Activated CD8-positive, alpha-beta T cell treated with anti-CD3 and anti-CD28 coated beads, Interleukin-2, amount 10 ng/mL, durations not matched to agents 7 days and 5 days (primary cell): ENCODE data around the gene CDYL2. TPM values are rescaled to one million over a fixed set of nuclear protein-coding genes. Genes with fewer than 3 reads are reported as not detected.

Experiments
- ATAC-seq: fragments of 150-1000 bp; cut with Tn5 transposase; one replicate; pipeline ENCODE4 v1.10.0; 2021; ENCODE audit warnings: moderate library complexity
- CTCF ChIA-PET: fragments of 350-600 bp; sonication (Branson Sonifier 250); formaldehyde crosslinking; loops from one replicate; lab custom pipeline; 2021; ENCODE audit warnings: antibody characterized with exemption; lab: Charles Lee
- POLR2A ChIA-PET: fragments of 350-600 bp; sonication (Branson Sonifier 250); formaldehyde crosslinking; loops from one replicate; lab custom pipeline; 2021; ENCODE audit warnings: antibody characterized with exemption; lab: Charles Lee
- DNase-seq: peaks from one replicate; pipeline ENCODE4 v3.0.0-alpha.2; 2020
- H3K27ac Mint-ChIP-seq: one replicate; pipeline ENCODE4 v1.8.0; 2021; ENCODE audit warnings: mild to moderate bottlenecking, mixed read lengths
- H3K27me3 Mint-ChIP-seq: one replicate; pipeline ENCODE4 v1.8.0; 2021; ENCODE audit warnings: low read depth, mixed read lengths
- H3K36me3 Mint-ChIP-seq: one replicate; pipeline ENCODE4 v1.8.0; 2021; ENCODE audit warnings: low read depth, mixed read lengths
- H3K4me1 Mint-ChIP-seq: one replicate; pipeline ENCODE4 v1.8.0; 2021; ENCODE audit warnings: low read depth, mixed read lengths
- H3K4me3 Mint-ChIP-seq: one replicate; pipeline ENCODE4 v1.8.0; 2021; ENCODE audit warnings: mild to moderate bottlenecking, mixed read lengths
- H3K9me3 Mint-ChIP-seq: one replicate; pipeline ENCODE4 v1.8.0; 2022; ENCODE audit warnings: mixed read lengths; ENCODE audit not compliant: insufficient read depth
- total RNA-seq, 2 experiments: library from RNA; stranded (reverse); gene quantifications; one replicate each; pipeline ENCODE4 v1.2.3, GENCODE V29; 2021

Gene CDYL2
- total RNA-seq, 2 experiments from 2014 or later, result 15.5 to 16.5 TPM

DNA sequence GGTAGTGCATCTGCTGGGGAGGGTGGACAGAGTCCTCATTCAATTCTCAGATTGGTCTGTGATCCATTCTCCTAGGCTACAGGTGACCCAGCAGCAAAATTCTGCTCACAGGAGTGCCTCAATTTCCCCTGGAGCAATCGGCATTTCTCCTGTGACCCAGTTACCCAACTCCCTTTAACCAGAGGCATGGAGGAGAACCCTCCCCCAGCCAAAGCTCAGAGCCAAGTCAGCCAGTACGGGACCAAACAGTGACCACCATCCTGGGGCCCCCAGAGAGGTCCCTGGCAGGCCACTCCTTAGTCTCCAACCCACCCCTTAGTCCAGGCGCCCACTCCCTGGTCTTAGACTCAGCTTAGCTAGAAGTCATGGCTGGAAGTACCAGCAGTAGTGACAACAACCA, 188.0 kb downstream of the CDYL2 start:
- Mint-ChIP-seq H3K27me3 (no peaks in the 10 kb centered on the region), H3K4me1 (no peaks in the 10 kb centered on the region), H3K27ac (no peak overlapping the region), H3K36me3 (peaks cover 16% of the 10 kb centered on the region), H3K9me3 (peaks cover 8% of the 10 kb centered on the region), H3K4me3 (no peak overlapping the region)
- no peak for ATAC-seq
- CTCF ChIA-PET, result interaction anchor here (2.7 kb wide), 1 partner anchor 89 kb away, joined by 10 read pairs; no protein-coding TSS in a partner anchor
- POLR2A ChIA-PET, result no interaction called here
- DNase-seq, result no peak

DNA sequence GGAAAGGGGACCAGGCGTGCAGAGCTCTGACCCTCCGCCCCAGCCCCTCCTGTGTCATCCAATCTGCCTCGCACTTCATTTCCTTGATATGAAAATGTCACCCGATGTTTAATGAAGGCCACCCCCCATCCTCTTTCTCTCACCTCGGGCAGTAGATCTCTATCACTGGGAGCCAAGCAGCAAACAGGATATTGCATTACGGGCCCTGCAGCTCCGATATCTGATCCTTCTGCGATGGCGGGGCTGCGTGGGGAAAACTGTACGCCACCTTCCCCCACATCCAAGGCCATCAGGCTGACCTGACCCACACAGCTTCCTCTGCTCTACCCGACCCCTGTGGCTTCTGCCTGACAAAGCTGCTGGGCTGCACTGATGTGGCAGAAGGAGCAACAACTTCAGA, 188.7 kb downstream of the CDYL2 start:
- POLR2A ChIA-PET, result no interaction called here
- Mint-ChIP-seq H3K27me3 (no peaks in the 10 kb centered on the region), H3K4me3 (no peak overlapping the region), H3K9me3 (peaks cover 8% of the 10 kb centered on the region), H3K27ac (no peak overlapping the region), H3K36me3 (peaks cover 19% of the 10 kb centered on the region), H3K4me1 (no peaks in the 10 kb centered on the region)
- DNase-seq, result no peak
- ATAC-seq, result no peak
- CTCF ChIA-PET, result interaction anchor here (2.7 kb wide), 1 partner anchor 89 kb away, joined by 10 read pairs; no protein-coding TSS in a partner anchor

DNA sequence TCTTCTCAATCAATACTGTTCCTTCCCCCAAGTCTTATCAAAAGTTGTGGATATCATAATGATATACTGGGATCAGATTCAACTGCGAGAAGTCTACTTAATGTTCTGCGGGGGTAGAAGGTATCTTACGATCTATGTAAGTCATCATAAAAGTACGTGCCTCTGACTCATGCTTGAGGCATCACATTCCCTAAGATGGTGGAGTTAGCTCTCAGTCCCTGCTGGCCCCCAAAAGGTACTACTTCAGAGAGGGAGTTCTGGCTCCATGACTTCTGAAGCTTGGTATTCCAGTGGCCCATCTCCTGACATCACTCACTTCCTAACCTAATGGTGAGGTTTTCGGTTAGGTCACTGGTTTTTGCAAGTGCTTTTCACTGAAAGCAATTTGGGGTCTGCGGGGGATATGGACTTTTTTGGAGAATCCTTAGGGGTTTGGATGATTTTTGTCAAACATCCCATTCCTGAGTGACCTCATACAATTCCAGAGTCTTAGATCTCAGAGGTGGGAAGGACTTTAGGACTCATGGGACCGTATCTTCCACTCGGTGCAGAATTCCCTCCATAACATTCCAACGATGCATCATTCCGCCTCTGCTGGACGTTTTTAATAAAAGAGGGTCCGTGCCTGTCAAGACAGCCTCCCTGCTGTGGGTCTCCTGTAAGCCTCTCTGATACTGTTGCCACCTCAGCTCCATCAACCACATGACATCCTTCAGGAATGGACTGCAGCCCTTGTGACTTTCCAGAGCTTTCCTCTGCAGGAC, 189.3 kb downstream of the CDYL2 start:
- ATAC-seq, result no peak
- H3K27me3 Mint-ChIP-seq, result no peaks in the 10 kb centered on the region
- H3K4me1 Mint-ChIP-seq, result no peaks in the 10 kb centered on the region
- H3K36me3 Mint-ChIP-seq, result peaks cover 19% of the 10 kb centered on the region
- peaks cover 8% of the 10 kb centered on the region for H3K9me3 Mint-ChIP-seq
- CTCF ChIA-PET, result interaction anchor here (2.7 kb wide), 1 partner anchor 88 kb away, joined by 10 read pairs; no protein-coding TSS in a partner anchor
- no peak overlapping the region for H3K27ac Mint-ChIP-seq
- H3K4me3 Mint-ChIP-seq, result no peak overlapping the region
- DNase-seq, result no peak
- POLR2A ChIA-PET, result no interaction called here

DNA sequence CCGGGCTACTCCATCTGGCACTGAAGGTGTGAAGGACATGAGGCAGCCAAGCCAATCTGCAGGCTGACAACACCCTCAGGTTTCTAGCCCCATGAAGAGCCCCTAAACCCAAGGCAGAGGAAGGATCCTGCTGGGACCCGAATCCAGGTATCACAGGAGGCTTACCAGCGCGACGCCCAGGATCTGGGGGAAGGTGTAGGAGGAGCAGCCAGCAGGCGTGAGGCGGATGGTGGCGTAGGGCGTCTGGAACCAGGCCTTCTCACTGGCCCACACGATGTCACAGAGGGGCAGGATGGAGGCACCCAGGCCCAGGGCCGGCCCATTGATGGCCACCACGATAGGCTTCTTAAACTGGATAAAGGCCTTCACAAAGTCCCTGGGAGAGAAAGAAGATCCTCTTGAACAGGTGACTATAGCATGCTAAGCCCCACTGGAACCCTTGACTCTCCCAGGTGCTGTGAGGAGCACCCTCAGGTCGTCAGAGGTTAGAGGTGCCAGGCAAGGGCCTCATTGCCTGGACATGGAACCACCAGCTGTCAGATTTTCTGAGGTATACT, 191.9 kb downstream of the CDYL2 start:
- no peaks in the 10 kb centered on the region for H3K27me3 Mint-ChIP-seq
- ATAC-seq, result no peak
- CTCF ChIA-PET, result no interaction called here

DNA sequence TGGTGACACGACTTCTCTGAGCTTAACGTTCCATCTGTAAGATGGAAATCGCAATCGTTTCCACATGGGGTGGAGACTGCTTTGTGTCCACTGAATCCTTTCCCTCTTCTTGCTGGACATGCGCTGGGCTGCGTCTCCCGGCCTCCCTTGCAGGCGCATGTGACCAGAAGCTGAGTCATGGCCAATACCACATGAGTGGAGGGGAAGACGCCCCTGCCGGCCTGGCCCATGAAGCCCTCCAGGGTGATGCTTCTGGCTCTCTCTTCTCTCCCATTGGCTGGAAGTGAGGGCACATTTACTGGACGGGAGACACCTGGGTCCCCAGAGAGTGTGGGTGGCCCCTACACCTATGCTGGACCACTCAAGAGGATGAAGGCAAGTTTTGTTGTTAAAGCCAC, 192.5 kb downstream of the CDYL2 start:
- Mint-ChIP-seq H3K4me3 (no peak overlapping the region), H3K27me3 (no peaks in the 10 kb centered on the region), H3K9me3 (peaks cover 11% of the 10 kb centered on the region), H3K36me3 (peaks cover 26% of the 10 kb centered on the region), H3K27ac (no peak overlapping the region), H3K4me1 (peaks cover 4% of the 10 kb centered on the region)
- POLR2A ChIA-PET, result interaction anchor here (1.0 kb wide), 1 partner anchor 31 kb away, joined by 3 read pairs; no protein-coding TSS in a partner anchor
- DNase-seq (no peak), ATAC-seq (no peak)
- CTCF ChIA-PET, result no interaction called here

More for the DNA sequence above, 191.9 kb downstream of the CDYL2 start:
- Mint-ChIP-seq H3K36me3 (peaks cover 21% of the 10 kb centered on the region), H3K27ac (no peak overlapping the region), H3K9me3 (peaks cover 8% of the 10 kb centered on the region), H3K4me3 (no peak overlapping the region), H3K4me1 (peaks cover 3% of the 10 kb centered on the region)
- no peak for DNase-seq
- POLR2A ChIA-PET, result no interaction called here

DNA sequence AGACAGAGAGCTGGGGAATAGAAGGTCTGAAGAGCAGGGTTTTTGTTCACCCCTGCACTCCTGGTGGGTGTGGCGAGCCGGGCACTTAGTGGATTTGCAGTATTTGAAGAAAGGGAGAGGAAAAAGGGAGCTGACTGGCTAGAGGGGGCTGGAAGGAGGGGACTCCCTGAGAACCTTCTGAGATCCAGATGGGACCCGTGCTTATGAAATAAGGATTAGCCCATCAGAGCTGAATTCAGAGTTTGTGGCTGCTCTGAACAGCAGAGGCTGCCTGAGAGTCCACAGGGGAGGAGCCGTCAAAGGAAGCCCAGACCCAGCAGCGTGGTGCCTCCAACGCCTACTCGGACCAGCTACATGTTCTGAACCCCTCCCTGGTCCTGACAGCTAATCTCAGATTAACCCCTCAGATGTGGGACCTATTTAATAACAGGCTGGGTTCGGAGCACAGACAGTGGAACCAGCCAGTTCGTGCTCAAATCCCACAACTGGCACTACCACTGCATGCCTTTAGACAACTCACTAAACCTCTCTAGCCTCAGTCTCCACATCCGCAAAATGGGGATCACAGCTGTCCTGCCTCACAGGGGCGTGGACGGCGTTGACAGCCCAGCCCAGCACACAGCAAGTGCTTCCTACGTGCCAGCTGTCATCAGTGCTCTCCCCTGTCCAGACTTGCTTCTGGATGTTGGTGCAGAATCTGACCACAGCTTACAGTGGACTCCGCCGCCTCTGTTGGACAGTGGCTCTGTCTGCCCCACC, 193.0 kb downstream of the CDYL2 start:
- H3K9me3 Mint-ChIP-seq, result peaks cover 17% of the 10 kb centered on the region

DNA sequence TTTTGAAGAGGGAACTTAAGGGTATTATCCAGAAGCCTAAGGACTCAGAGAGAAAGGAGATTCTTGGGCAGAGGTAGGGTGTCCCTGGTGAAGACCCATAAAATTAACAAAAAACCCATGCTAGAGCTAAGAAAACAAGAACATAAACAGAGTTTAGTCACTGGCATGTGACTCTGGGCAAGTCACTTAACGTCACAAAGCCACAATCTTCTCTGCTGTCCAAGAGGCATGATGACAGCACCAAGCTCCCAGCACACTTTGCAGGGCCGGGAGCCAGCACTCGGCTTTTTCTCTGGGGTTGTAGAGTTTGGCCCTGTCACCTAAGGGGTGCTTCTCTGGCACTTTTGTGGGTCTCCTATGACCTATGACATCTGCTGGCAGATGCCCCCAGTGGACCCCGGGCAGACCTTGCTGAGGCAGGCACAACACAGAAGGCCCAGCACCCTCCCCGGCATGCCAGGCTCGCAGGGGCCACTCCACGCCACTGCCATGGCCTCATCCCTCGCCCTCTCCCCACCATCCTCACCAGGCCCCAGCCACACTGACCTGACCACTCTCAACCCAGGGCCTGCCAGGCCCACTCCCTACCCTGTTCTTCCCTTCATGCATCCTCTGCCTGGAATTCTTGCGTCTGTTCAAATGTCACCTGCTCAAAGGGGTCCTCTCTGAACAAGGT, 193.8 kb downstream of the CDYL2 start:
- POLR2A ChIA-PET, result interaction anchor here (0.7 to 1.0 kb wide), 2 partner anchors 30 to 31 kb away, joined by 3 read pairs; no protein-coding TSS in a partner anchor
- peaks cover 14% of the 10 kb centered on the region for H3K4me1 Mint-ChIP-seq
- no peaks in the 10 kb centered on the region for H3K27me3 Mint-ChIP-seq

More for the DNA sequence above, 193.0 kb downstream of the CDYL2 start:
- DNase-seq (no peak), ATAC-seq (no peak)
- H3K27me3 Mint-ChIP-seq, result no peaks in the 10 kb centered on the region
- POLR2A ChIA-PET, result interaction anchor here (0.7 to 1.0 kb wide), 2 partner anchors 30 kb away, joined by 3 read pairs; no protein-coding TSS in a partner anchor
- H3K36me3 Mint-ChIP-seq, result peaks cover 32% of the 10 kb centered on the region
- CTCF ChIA-PET, result no interaction called here
- H3K4me1 Mint-ChIP-seq, result peaks cover 10% of the 10 kb centered on the region
- no peak overlapping the region for H3K4me3 Mint-ChIP-seq
- no peak overlapping the region for H3K27ac Mint-ChIP-seq

DNA sequence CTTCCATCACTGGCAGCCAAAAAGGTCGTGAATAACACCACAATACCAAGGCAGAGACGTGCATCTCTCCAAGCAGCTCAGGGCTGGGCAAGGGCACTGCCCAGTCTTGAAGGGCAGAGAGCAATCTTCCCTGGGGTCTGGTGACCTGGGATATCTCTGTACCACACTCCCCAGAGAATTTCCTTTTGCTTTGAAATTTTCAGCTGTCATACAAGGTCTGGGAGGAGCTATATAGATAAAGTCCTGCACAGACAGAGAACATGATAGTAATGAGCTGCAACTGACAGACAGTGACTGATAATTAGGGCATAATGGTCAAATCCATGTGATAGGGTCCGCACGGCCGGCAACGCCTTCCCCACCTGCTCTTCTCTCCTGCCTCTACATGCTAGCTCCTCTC, 195.5 kb downstream of the CDYL2 start:
- POLR2A ChIA-PET, result interaction anchor here (0.6 kb wide), 1 partner anchor 86 kb away, joined by 3 read pairs; no protein-coding TSS in a partner anchor
- DNase-seq (no peak), ATAC-seq (no peak)
- H3K27ac Mint-ChIP-seq, result no peak overlapping the region
- H3K27me3 Mint-ChIP-seq, result no peaks in the 10 kb centered on the region
- peaks cover 13% of the 10 kb centered on the region for H3K9me3 Mint-ChIP-seq
- peaks cover 27% of the 10 kb centered on the region for H3K36me3 Mint-ChIP-seq
- CTCF ChIA-PET, result interaction anchor here (1.1 to 1.3 kb wide), 2 partner anchors 29 to 82 kb away, joined by 3 to 5 read pairs; no protein-coding TSS in a partner anchor
- no peak overlapping the region for H3K4me3 Mint-ChIP-seq
- peaks cover 14% of the 10 kb centered on the region for H3K4me1 Mint-ChIP-seq

More for the DNA sequence above, 193.8 kb downstream of the CDYL2 start:
- no peak overlapping the region for H3K27ac Mint-ChIP-seq
- peaks cover 33% of the 10 kb centered on the region for H3K36me3 Mint-ChIP-seq
- CTCF ChIA-PET, result no interaction called here
- no peak for ATAC-seq
- DNase-seq, result no peak
- peaks cover 20% of the 10 kb centered on the region for H3K9me3 Mint-ChIP-seq
- H3K4me3 Mint-ChIP-seq, result no peak overlapping the region

DNA sequence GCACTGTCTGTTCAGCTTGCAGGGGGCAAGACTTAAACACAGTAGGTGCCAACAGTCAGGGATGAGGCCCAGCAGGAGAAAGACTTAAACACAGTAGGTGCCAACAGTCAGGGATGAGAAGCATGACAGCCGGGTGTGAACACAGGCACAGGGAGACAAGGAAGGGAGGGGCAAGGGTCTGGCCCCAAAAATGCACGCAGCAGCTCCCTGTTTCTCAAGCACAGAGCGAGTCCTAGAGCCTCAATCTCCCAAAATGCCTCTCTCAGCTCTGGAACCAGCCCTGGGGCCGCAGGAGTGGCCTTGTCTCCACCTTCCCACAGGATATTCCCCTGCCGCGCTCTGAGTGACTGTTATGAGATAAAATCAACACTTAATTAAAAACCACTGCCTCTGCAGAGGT, 197.2 kb downstream of the CDYL2 start:
- H3K36me3 Mint-ChIP-seq, result peaks cover 28% of the 10 kb centered on the region

DNA sequence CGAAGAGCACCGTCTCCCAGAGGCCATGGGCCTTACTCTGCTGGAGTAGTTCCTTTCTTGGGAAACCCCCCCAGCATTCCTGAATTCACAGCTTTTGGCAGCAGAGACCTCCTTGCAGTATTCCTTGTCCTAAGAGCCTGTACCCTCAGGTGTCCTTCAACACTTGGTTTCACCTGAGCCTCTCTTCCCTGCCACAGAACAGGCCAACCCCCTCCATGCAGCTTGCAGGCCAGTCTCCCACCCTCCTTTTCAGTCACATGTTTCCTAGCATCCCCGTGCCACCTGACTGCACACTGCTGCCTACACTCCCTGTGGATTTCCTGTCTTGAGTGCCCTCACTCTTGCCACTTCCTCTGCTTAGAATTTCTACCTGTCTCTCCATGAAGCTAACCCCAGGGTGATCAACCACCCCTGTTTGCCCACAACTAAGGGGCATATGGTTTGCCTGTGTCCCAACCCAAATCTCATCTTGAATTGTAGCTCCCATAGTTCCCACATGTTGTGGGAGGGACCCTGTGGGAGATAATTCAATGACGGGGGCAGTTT, 198.1 kb downstream of the CDYL2 start:
- POLR2A ChIA-PET, result interaction anchor here (1.0 kb wide), 1 partner anchor 15 kb away, joined by 4 read pairs; no protein-coding TSS in a partner anchor
- DNase-seq, result no peak
- no peak overlapping the region for H3K4me3 Mint-ChIP-seq
- H3K27ac Mint-ChIP-seq, result peak overlapping the region; percentile 51
- ATAC-seq, result peak; percentile 39
- H3K36me3 Mint-ChIP-seq, result peaks cover 31% of the 10 kb centered on the region
- CTCF ChIA-PET, result interaction anchor here (2.1 kb wide), 1 partner anchor 79 kb away, joined by 8 read pairs; no protein-coding TSS in a partner anchor
- peaks cover 14% of the 10 kb centered on the region for H3K4me1 Mint-ChIP-seq
- H3K9me3 Mint-ChIP-seq, result peaks cover 12% of the 10 kb centered on the region
- H3K27me3 Mint-ChIP-seq, result peaks cover 5% of the 10 kb centered on the region

More for the DNA sequence above, 197.2 kb downstream of the CDYL2 start:
- H3K4me1 Mint-ChIP-seq, result peaks cover 14% of the 10 kb centered on the region
- ChIA-PET POLR2A (no interaction called here), CTCF (interaction anchor here (0.7 to 2.1 kb wide), 2 partner anchors 16 to 80 kb away, joined by 3 to 8 read pairs; no protein-coding TSS in a partner anchor)
- no peak for DNase-seq
- no peak overlapping the region for H3K27ac Mint-ChIP-seq
- no peak for ATAC-seq
- no peaks in the 10 kb centered on the region for H3K27me3 Mint-ChIP-seq
- H3K9me3 Mint-ChIP-seq, result peaks cover 12% of the 10 kb centered on the region
- no peak overlapping the region for H3K4me3 Mint-ChIP-seq
